ENCODE results near the gene ARHGDIG. TPM values are rescaled to one million over a fixed set of nuclear protein-coding genes. Genes with fewer than 3 reads are reported as not detected.

Gene ARHGDIG
- total RNA-seq, 2 donors from 2014 or later = 1.8 to 20.0 TPM

GRCh38 chr16:301235-301634 lies 20.8 kb downstream of the ARHGDIG start:
- Histone ChIP-seq H3K9me3 (no peaks in the 10 kb centered on the region), H3K4me3 (no peak overlapping the region), H3K4me1 (no peaks in the 10 kb centered on the region), H3K9ac (ENCODE audit: low read depth in 2 of 2, low read length in 2 of 2) (no peak overlapping the region), H3K27ac (no peak overlapping the region), H3K36me3 (no peaks in the 10 kb centered on the region), H3K27me3 (no peaks in the 10 kb centered on the region)
- DNase-seq = no peak
- no peak for TF ChIP-seq CTCF (IDR thresholded peaks at IDR 0.05)
- intact Hi-C loops (cut with DNase I) = no loop called here

- H3K9ac ChIP-seq (ENCODE audit: low read depth in 2 of 2, low read length in 2 of 2) = no peak overlapping the region
- H3K4me1 ChIP-seq = no peaks in the 10 kb centered on the region
- no peak overlapping the region for H3K27ac ChIP-seq
- DNase-seq = no peak
- intact Hi-C loops (cut with DNase I) = no loop called here
- no peaks in the 10 kb centered on the region for H3K9me3 ChIP-seq
- H3K36me3 ChIP-seq = no peaks in the 10 kb centered on the region
- no peaks in the 10 kb centered on the region for H3K27me3 ChIP-seq
- TF ChIP-seq CTCF (IDR thresholded peaks at IDR 0.05) = no peak
- no peak overlapping the region for H3K4me3 ChIP-seq
These were observed 21.6 kb downstream of the ARHGDIG start for GRCh38 chr16:301950-302349.

- Histone ChIP-seq H3K27me3 (no peaks in the 10 kb centered on the region), H3K36me3 (no peaks in the 10 kb centered on the region), H3K9me3 (no peaks in the 10 kb centered on the region), H3K9ac (ENCODE audit: low read depth in 2 of 2, low read length in 2 of 2) (no peak overlapping the region), H3K4me1 (no peaks in the 10 kb centered on the region), H3K27ac (no peak overlapping the region), H3K4me3 (no peak overlapping the region)
- no peak for DNase-seq
- TF ChIP-seq CTCF (IDR thresholded peaks at IDR 0.05) = no peak
- intact Hi-C loops (cut with DNase I) = no loop called here
These were observed 23.5 kb downstream of the ARHGDIG start for GRCh38 chr16:303760-304505.

- no peak for TF ChIP-seq CTCF (IDR thresholded peaks at IDR 0.05)
- Histone ChIP-seq H3K9me3 (no peaks in the 10 kb centered on the region), H3K36me3 (no peaks in the 10 kb centered on the region), H3K27ac (no peak overlapping the region), H3K4me3 (no peak overlapping the region), H3K9ac (ENCODE audit: low read depth in 2 of 2, low read length in 2 of 2) (no peak overlapping the region), H3K4me1 (no peaks in the 10 kb centered on the region), H3K27me3 (no peaks in the 10 kb centered on the region)
- DNase-seq = no peak
- intact Hi-C loops (cut with DNase I) = no loop called here
These were observed 25.7 kb downstream of the ARHGDIG start for GRCh38 chr16:305916-306626.

- Histone ChIP-seq H3K27me3 (no peaks in the 10 kb centered on the region), H3K4me3 (no peak overlapping the region), H3K4me1 (no peaks in the 10 kb centered on the region), H3K27ac (no peak overlapping the region), H3K36me3 (no peaks in the 10 kb centered on the region), H3K9ac (ENCODE audit: low read depth in 2 of 2, low read length in 2 of 2) (no peak overlapping the region), H3K9me3 (no peaks in the 10 kb centered on the region)
- TF ChIP-seq CTCF (IDR thresholded peaks at IDR 0.05) = no peak
- intact Hi-C loops (cut with DNase I) = no loop called here
- DNase-seq = no peak
These were observed 26.6 kb downstream of the ARHGDIG start for GRCh38 chr16:306911-307370.

Measured in colonic mucosa (tissue), 4 donors.